Measurements from ENCODE around the gene MAPK12. TPM values are rescaled to one million over a fixed set of nuclear protein-coding genes. Genes with fewer than 3 reads are reported as not detected.

Gene MAPK12
- total and polyA plus RNA-seq, 10 donors, result 3.9 to 11.6 (median 7.9) TPM

DNA sequence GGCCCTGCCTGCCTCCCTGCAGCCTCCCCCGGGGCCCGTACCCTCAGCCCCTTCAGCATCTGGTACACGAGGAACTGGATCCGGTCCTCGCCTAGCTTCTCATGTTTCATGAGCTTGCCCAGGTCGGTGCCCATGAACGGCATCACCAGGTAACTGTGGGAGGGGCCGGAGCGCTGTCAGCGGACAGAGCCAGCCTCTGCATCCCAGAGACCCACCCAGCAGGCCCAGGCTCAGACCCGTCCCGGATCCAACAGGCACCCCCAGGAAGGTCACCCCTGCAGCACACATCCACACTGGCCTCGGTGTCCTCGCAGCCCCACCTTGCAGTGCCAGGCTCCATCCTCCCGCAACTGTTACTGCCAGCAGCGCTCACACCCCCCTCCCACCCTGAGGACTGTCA is 4.4 kb downstream of the MAPK12 start:
- Histone ChIP-seq H3K4me1 (peaks cover 5 to 22% (median 16%) of the 10 kb centered on the region in 6 donors), H3K36me3 (no peaks in the 10 kb centered on the region), H3K4me3 (no peak overlapping the region), H3K27me3 (replicated peaks in 1 of 7) (peaks cover 0 to 39% (median 16%) of the 10 kb centered on the region in 7 donors), H3K9me3 (no peaks in the 10 kb centered on the region), H3K27ac (no peak overlapping the region)
- DNase-seq, result no peak
- intact Hi-C loops (cut with DNase I; ENCODE audit: low total_unique reads), result no loop called here
- TF ChIP-seq POLR2AphosphoS5 (IDR thresholded peaks at IDR 0.05) (no peak), POLR2A (IDR thresholded peaks at IDR 0.05) (no peak)
- TF ChIP-seq, protein P1, sequence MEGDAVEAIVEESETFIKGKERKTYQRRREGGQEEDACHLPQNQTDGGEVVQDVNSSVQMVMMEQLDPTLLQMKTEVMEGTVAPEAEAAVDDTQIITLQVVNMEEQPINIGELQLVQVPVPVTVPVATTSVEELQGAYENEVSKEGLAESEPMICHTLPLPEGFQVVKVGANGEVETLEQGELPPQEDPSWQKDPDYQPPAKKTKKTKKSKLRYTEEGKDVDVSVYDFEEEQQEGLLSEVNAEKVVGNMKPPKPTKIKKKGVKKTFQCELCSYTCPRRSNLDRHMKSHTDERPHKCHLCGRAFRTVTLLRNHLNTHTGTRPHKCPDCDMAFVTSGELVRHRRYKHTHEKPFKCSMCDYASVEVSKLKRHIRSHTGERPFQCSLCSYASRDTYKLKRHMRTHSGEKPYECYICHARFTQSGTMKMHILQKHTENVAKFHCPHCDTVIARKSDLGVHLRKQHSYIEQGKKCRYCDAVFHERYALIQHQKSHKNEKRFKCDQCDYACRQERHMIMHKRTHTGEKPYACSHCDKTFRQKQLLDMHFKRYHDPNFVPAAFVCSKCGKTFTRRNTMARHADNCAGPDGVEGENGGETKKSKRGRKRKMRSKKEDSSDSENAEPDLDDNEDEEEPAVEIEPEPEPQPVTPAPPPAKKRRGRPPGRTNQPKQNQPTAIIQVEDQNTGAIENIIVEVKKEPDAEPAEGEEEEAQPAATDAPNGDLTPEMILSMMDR (IDR thresholded peaks at IDR 0.05 in 8 of 11, conservative IDR thresholded peaks at IDR 0.05 in 3 of 11), result no peak
- 82 to 95% (median 91%) methylated on average over 10 to 16 of the region's 16 CpGs for WGBS, 5 donors

DNA sequence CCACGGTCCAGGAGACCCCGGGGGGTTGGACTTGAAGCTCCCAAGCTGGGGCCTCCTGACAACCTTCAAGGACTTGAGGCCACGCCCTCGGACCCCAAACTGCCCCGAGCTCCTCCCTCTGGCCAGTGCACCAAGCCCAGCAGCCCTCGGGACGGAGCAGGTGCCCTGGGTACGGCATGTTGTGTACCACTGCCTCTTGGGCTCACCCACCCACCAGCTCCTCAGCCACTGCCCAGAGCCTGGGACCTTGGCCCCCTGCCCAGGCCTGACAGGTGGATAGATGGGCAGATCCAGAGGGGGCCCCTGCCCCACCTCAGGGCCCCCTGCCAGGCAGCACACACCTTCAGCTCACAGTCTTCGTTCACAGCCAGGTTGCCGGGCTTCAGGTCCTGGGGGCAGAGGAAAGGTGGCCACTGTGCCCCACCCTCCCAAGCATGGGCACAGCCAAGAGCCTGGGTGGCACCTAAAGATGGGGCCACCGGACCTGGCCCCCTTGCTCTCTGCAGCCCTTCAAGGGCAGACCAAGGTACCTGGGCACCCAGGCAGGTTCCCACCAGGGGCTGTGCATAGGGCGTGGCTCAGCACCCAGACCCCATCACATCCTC is 5.1 kb downstream of the MAPK12 start:
- H3K36me3 ChIP-seq, result no peaks in the 10 kb centered on the region
- no peak overlapping the region for H3K27ac ChIP-seq
- TF ChIP-seq, protein P1 (IDR thresholded peaks at IDR 0.05 in 8 of 11, conservative IDR thresholded peaks at IDR 0.05 in 3 of 11), result no peak
- TF ChIP-seq POLR2A (IDR thresholded peaks at IDR 0.05) (no peak), POLR2AphosphoS5 (IDR thresholded peaks at IDR 0.05) (no peak)
- DNase-seq, result no peak
- peaks cover 0 to 32% (median 11%) of the 10 kb centered on the region in 7 donors for H3K27me3 ChIP-seq (replicated peaks in 1 of 7)
- peaks cover 8 to 24% (median 18%) of the 10 kb centered on the region in 6 donors for H3K4me1 ChIP-seq
- H3K4me3 ChIP-seq, result no peak overlapping the region
- intact Hi-C loops (cut with DNase I; ENCODE audit: low total_unique reads), result no loop called here
- 83 to 100% (median 92%) methylated on average over 1 to 12 of the region's 12 CpGs for whole genome bisulfite sequencing, 5 donors
- no peaks in the 10 kb centered on the region for H3K9me3 ChIP-seq

DNA sequence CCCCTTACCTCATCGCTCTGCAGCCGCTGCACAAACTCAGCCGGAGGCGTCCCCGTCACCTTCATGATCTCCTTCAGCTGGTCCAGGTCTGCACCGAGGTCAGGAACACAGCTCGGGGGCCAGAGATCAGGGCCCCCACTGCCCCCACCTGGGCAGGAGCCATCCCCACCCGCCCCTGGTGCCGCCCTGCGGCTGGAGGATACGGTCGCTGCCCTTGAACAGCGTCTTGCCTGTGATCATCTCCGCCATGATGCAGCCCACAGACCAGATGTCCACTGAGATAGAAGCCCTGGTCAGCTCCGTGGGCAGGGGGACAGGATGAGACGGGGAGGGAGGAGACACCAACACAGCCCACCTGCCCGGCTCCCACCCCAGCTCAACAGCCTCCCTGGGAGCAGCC is 5.9 kb downstream of the MAPK12 start:
- 90 to 97% (median 93%) methylated on average over 8 to 17 of the region's 17 CpGs for WGBS, 5 donors
- no peak for DNase-seq
- H3K4me1 ChIP-seq, result peaks cover 7 to 25% (median 20%) of the 10 kb centered on the region in 6 donors

DNA sequence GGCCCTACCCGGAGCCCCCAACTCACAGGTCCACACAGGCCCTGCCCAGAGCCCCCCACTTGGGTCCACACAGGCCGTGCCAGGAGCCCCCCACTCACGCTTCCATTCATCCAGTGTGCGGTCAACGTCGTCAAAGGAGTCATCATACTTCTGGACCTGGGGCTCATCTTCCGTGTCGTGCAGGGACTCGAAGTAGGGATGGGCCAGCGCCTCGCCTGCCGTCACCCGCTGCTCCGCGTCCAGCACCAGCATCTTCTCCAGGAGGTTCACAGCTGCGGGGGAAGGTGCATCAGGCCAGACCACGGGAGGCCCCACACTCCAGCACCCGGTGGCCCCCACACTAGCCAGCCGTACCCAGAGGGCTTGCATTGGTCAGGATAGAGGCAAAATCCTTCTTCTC is 6.4 kb downstream of the MAPK12 start:
- intact Hi-C loops (cut with DNase I; ENCODE audit: low total_unique reads), result no loop called here
- Histone ChIP-seq H3K4me1 (peaks cover 11 to 25% (median 21%) of the 10 kb centered on the region in 6 donors), H3K9me3 (no peaks in the 10 kb centered on the region), H3K36me3 (no peaks in the 10 kb centered on the region), H3K4me3 (no peak overlapping the region), H3K27ac (no peak overlapping the region), H3K27me3 (replicated peaks in 1 of 7) (peaks cover 0 to 19% (median under 1%) of the 10 kb centered on the region in 7 donors)
- 87 to 95% (median 90%) methylated on average over 14 to 19 of the region's 19 CpGs for WGBS, 5 donors
- TF ChIP-seq, protein P1 (IDR thresholded peaks at IDR 0.05 in 8 of 11, conservative IDR thresholded peaks at IDR 0.05 in 3 of 11), result no peak
- TF ChIP-seq POLR2A (IDR thresholded peaks at IDR 0.05), result no peak
- no peak for TF ChIP-seq POLR2AphosphoS5 (IDR thresholded peaks at IDR 0.05)
- no peak for DNase-seq

More for the DNA sequence above, 5.9 kb downstream of the MAPK12 start:
- intact Hi-C loops (cut with DNase I; ENCODE audit: low total_unique reads), result no loop called here
- H3K4me3 ChIP-seq, result no peak overlapping the region
- no peaks in the 10 kb centered on the region for H3K9me3 ChIP-seq
- H3K27ac ChIP-seq, result no peak overlapping the region
- no peak for TF ChIP-seq POLR2A (IDR thresholded peaks at IDR 0.05)
- TF ChIP-seq, protein P1 (IDR thresholded peaks at IDR 0.05 in 8 of 11, conservative IDR thresholded peaks at IDR 0.05 in 3 of 11), result no peak
- TF ChIP-seq POLR2AphosphoS5 (IDR thresholded peaks at IDR 0.05), result no peak
- no peaks in the 10 kb centered on the region for H3K36me3 ChIP-seq
- H3K27me3 ChIP-seq (replicated peaks in 1 of 7), result peaks cover 0 to 25% (median 6%) of the 10 kb centered on the region in 7 donors
